IMR-90 (cell line): ENCODE data around the gene C10orf95. TPM values are rescaled to one million over a fixed set of nuclear protein-coding genes. Genes with fewer than 3 reads are reported as not detected.

ENCODE experiments used
- ATAC-seq: fragments of 200-7000 bp; cut with Tn5 transposase; 2 replicates; pipeline ENCODE4 v1.9.1; 2020; ENCODE audit warnings: low read depth, mild to moderate bottlenecking, moderate library complexity
- BruUV-seq: library from RNA; stranded (reverse); fragments of 400-500 nt; replicated peaks from 2 replicates; lab custom pipeline; 2021; lab: Mats Ljungman, UMichigan
- CTCF ChIA-PET: fragments of 300-600 bp; formaldehyde crosslinking; extraction: SDS; loops from one replicate; lab custom pipeline; 2021; ENCODE audit warnings: antibody characterized with exemption; lab: Yijun Ruan, JAX
- POLR2A ChIA-PET: fragments of 300-600 bp; sonication (Branson Sonifier 250); formaldehyde crosslinking; loops from one replicate; lab custom pipeline; 2022; ENCODE audit warnings: antibody characterized with exemption; ENCODE audit not compliant: unreplicated experiment; lab: Charles Lee
- DNase-seq: peaks from one replicate; pipeline ENCODE4 v3.0.0; 2013
- H2AFZ ChIP-seq: replicated peaks from 2 replicates; pipeline ENCODE3; 2013; ENCODE audit warnings: low read length, mild to moderate bottlenecking; ENCODE audit not compliant: poor library complexity
- H2AK5ac ChIP-seq: 2 replicates; pipeline ENCODE4 v1.6.1; 2013; ENCODE audit warnings: low read depth, low read length, inconsistent platforms
- H2AK9ac ChIP-seq: replicated peaks from 2 replicates; pipeline ENCODE3; 2013; ENCODE audit warnings: mild to moderate bottlenecking, low read depth, low read length, moderate library complexity; ENCODE audit not compliant: poor library complexity
- H2BK120ac ChIP-seq: 2 replicates; pipeline ENCODE4 v1.6.1; 2013; ENCODE audit warnings: low read depth, low read length, inconsistent platforms
- H2BK15ac ChIP-seq: 3 replicates; pipeline ENCODE4 v1.6.1; 2013; ENCODE audit warnings: low read depth, low read length, inconsistent platforms
- H2BK20ac ChIP-seq: 2 replicates; pipeline ENCODE4 v1.6.1; 2013; ENCODE audit warnings: low read depth, mild to moderate bottlenecking, inconsistent platforms, low read length, moderate library complexity
- H2BK5ac ChIP-seq: 2 replicates; pipeline ENCODE4 v1.6.1; 2013; ENCODE audit warnings: mild to moderate bottlenecking, low read depth, low read length, inconsistent platforms; ENCODE audit not compliant: poor library complexity, severe bottlenecking
- H3K14ac ChIP-seq: replicated peaks from 2 replicates; pipeline ENCODE4 v1.6.1; 2013; ENCODE audit warnings: low read depth, low read length, inconsistent platforms
- H3K18ac ChIP-seq: 2 replicates; pipeline ENCODE4 v1.6.1; 2013; ENCODE audit warnings: low read depth, low read length, control low read depth
- H3K23ac ChIP-seq: 2 replicates; pipeline ENCODE4 v1.6.1; 2013; ENCODE audit warnings: low read depth, low read length, inconsistent platforms
- H3K27ac ChIP-seq: 2 replicates; pipeline ENCODE4 v1.5.1; 2013; ENCODE audit warnings: mild to moderate bottlenecking, control low read depth, low read length; ENCODE audit not compliant: insufficient read depth
- H3K27me3 ChIP-seq: 2 replicates; pipeline ENCODE4 v1.6.1; 2013; ENCODE audit warnings: low read length; ENCODE audit not compliant: control insufficient read depth, insufficient read depth
- H3K36me3 ChIP-seq: 2 replicates; pipeline ENCODE4 v1.6.1; 2013; ENCODE audit warnings: low read length, mixed read lengths; ENCODE audit not compliant: control insufficient read depth, insufficient read depth
- H3K4ac ChIP-seq: 2 replicates; pipeline ENCODE4 v1.6.1; 2013; ENCODE audit warnings: low read depth, low read length, inconsistent platforms
- H3K4me1 ChIP-seq: 2 replicates; pipeline ENCODE4 v1.6.1; 2013; ENCODE audit warnings: low read length, mixed read lengths; ENCODE audit not compliant: control insufficient read depth, insufficient read depth
- H3K4me2 ChIP-seq: 2 replicates; pipeline ENCODE4 v1.6.1; 2013; ENCODE audit warnings: low read depth, mild to moderate bottlenecking, control low read depth, low read length, moderate library complexity
- H3K4me3 ChIP-seq: 2 replicates; pipeline ENCODE4 v1.5.1; 2013; ENCODE audit warnings: low read depth, mild to moderate bottlenecking, control low read depth, low read length, moderate library complexity; ENCODE audit not compliant: insufficient read depth
- H3K56ac ChIP-seq: 2 replicates; pipeline ENCODE4 v1.6.1; 2013; ENCODE audit warnings: low read length, inconsistent platforms; ENCODE audit not compliant: insufficient read depth; ENCODE audit errors: extremely low read depth
- H3K79me1 ChIP-seq, 2 experiments: 2 replicates each; pipeline ENCODE4 v1.6.1; 2013; ENCODE audit warnings: low read length in 2 of 2, inconsistent platforms in 1 of 2, low read depth in 1 of 2
- H3K9ac ChIP-seq: 2 replicates; pipeline ENCODE4 v1.6.1; 2013; ENCODE audit warnings: low read depth, low read length, control low read depth
- H3K9me1 ChIP-seq: 2 replicates; pipeline ENCODE4 v1.6.1; 2013; ENCODE audit warnings: low read length, inconsistent platforms; ENCODE audit not compliant: insufficient read depth
- H3K9me3 ChIP-seq: 2 replicates; pipeline ENCODE4 v1.6.1; 2013; ENCODE audit warnings: low read length; ENCODE audit not compliant: control insufficient read depth, insufficient read depth
- H4K20me1 ChIP-seq: 2 replicates; pipeline ENCODE4 v1.6.1; 2013; ENCODE audit warnings: low read length, inconsistent platforms; ENCODE audit not compliant: insufficient read depth
- H4K5ac ChIP-seq: 2 replicates; pipeline ENCODE4 v1.6.1; 2013; ENCODE audit warnings: mild to moderate bottlenecking, low read depth, low read length, control low read depth
- H4K8ac ChIP-seq, 2 experiments: 2 replicates each; pipeline ENCODE4 v1.6.1; 2013; ENCODE audit warnings: low read depth in 2 of 2, low read length in 2 of 2, control low read depth in 1 of 2, inconsistent platforms in 1 of 2
- H4K91ac ChIP-seq: 2 replicates; pipeline ENCODE4 v1.6.1; 2013; ENCODE audit warnings: low read depth, low read length, inconsistent platforms; ENCODE audit not compliant: insufficient read depth
- BHLHE40 ChIP-seq: fragments of 150-350 bp; IDR thresholded peaks from 2 replicates; pipeline ENCODE4 v1.6.1; 2016; ENCODE audit warnings: mild to moderate bottlenecking, low read depth, low read length
- CHD1 ChIP-seq: IDR thresholded peaks from 2 replicates; pipeline ENCODE4 v1.6.1; 2012; ENCODE audit warnings: low read depth, low read length, improper control_type of control experiment
- CTCF ChIP-seq: conservative IDR thresholded peaks from 2 replicates; pipeline ENCODE4 v1.5.1; 2012; ENCODE audit warnings: mild to moderate bottlenecking, low read depth, low read length, improper control_type of control experiment
- ELK1 ChIP-seq: fragments of 150-350 bp; IDR thresholded peaks from 2 replicates; pipeline ENCODE4 v1.6.1; 2016; ENCODE audit warnings: low read depth, mild to moderate bottlenecking, low read length, moderate library complexity, borderline replicate concordance
- FOS ChIP-seq: fragments of 150-350 bp; IDR thresholded peaks from 2 replicates; pipeline ENCODE4 v1.6.1; 2016; ENCODE audit warnings: low read depth, low read length
- MAZ ChIP-seq: IDR thresholded peaks from 2 replicates; pipeline ENCODE4 v1.6.1; 2012; ENCODE audit warnings: low read depth, mild to moderate bottlenecking, low read length, improper control_type of control experiment, moderate library complexity, borderline replicate concordance
- POLR2A ChIP-seq: IDR thresholded peaks from 2 replicates; pipeline ENCODE4 v1.6.1; 2012; ENCODE audit warnings: mild to moderate bottlenecking, low read depth, low read length
- RAD21 ChIP-seq: IDR thresholded peaks from 2 replicates; pipeline ENCODE4 v1.6.1; 2012; ENCODE audit warnings: low read length, improper control_type of control experiment
- RCOR1 ChIP-seq: IDR thresholded peaks from 2 replicates; pipeline ENCODE4 v1.6.1; 2012; ENCODE audit warnings: mild to moderate bottlenecking, low read length, improper control_type of control experiment; ENCODE audit not compliant: insufficient replicate concordance
- RFX5 ChIP-seq: IDR thresholded peaks from 2 replicates; pipeline ENCODE4 v1.8.0; 2012; ENCODE audit warnings: low read depth, mild to moderate bottlenecking, low read length, moderate library complexity
- SMC3 ChIP-seq: fragments of 150-350 bp; IDR thresholded peaks from 2 replicates; pipeline ENCODE4 v1.6.1; 2016; ENCODE audit warnings: low read depth, mild to moderate bottlenecking, antibody characterized with exemption, low read length, moderate library complexity
- USF2 ChIP-seq: fragments of 150-350 bp; IDR thresholded peaks from 2 replicates; pipeline ENCODE4 v1.6.1; 2017; ENCODE audit warnings: mild to moderate bottlenecking, antibody characterized with exemption, low read length, low read depth
- WGBS, 2 experiments: methylation state at CpG; one replicate each; pipeline versions ENCODE4 v1.1.5 to v1.1.7; 2013; ENCODE audit warnings: missing lambda C conversion rate in 2 of 2; ENCODE audit not compliant: insufficient read length in 1 of 2; ENCODE audit errors: extremely low coverage in 2 of 2; 5-methylcytosine and 5-hydroxymethylcytosine counted together
- dilution Hi-C: fragments of 300-500 bp; cut with HindIII; formaldehyde crosslinking; loops from one replicate; pipeline ENCODE4 v1.14.3; 2018; ENCODE audit warnings: low sequenced_read_pairs; ENCODE audit not compliant: unreplicated experiment
- in situ Hi-C: fragments of 300-500 bp; cut with MboI; formaldehyde crosslinking; loops from 3 replicates; pipeline ENCODE4 v1.14.3; 2019; ENCODE audit warnings: low sequenced_read_pairs, inconsistent platforms, mixed read lengths
- intact Hi-C: fragments of 100-400 bp; cut with micrococcal nuclease; formaldehyde crosslinking; loops from 2 replicates; pipeline ENCODE4 v1.10.0; 2022
- polyA plus RNA-seq, 3 experiments: library from polyadenylated mRNA; depleted of rRNA; stranded (reverse); fragments of >200 nt; gene quantifications; 2 replicates each; pipeline ENCODE4 v1.2.3, GENCODE V29; 2012; ENCODE audit warnings: low replicate concordance in 1 of 3
- total RNA-seq: library from RNA; depleted of rRNA; stranded (reverse); fragments of >200 nt; gene quantifications from 2 replicates; pipeline ENCODE4 v1.2.3, GENCODE V29; 2012

Gene C10orf95
- total and polyA plus RNA-seq, 2 of the 4 experiments (the other 2 are of a cell fraction), result not detected

- H4K20me1 ChIP-seq, result peaks cover 6% of the 10 kb centered on the region
- no peak overlapping the region for H3K56ac ChIP-seq
- H2BK15ac ChIP-seq, result no peak overlapping the region
- no peak overlapping the region for H4K91ac ChIP-seq
- DNase-seq (no peak), ATAC-seq (no peak)
- H4K5ac ChIP-seq, result no peak overlapping the region
- no peak overlapping the region for H3K27ac ChIP-seq
- POLR2A ChIA-PET, result interaction anchor here (1.0 kb wide), 1 partner anchor 9 kb away, joined by 3 read pairs; the partner anchor contains the start of gene NFKB2
- dilution Hi-C loops, result no loop called here
- H3K9me3 ChIP-seq, result no peaks in the 10 kb centered on the region
- H4K8ac ChIP-seq, result no peak overlapping the region
- no peak overlapping the region for H3K9ac ChIP-seq
- H3K9me1 ChIP-seq, result peaks cover 11% of the 10 kb centered on the region; the same call in 1 of the 2 replicates
- TF ChIP-seq CTCF (no peak), RFX5 (no peak), USF2 (no peak), FOS (no peak), RCOR1 (no peak), SMC3 (no peak), CHD1 (no peak), ELK1 (no peak), MAZ (no peak), RAD21 (no peak), POLR2A (no peak), BHLHE40 (no peak)
- CTCF ChIA-PET, result no interaction called here
- 92% methylated on average over 5 of the region's 19 CpGs; no CpG with 5 or more reads in 1 of the 2 experiments for WGBS, 2 experiments
- H3K4ac ChIP-seq, result no peak overlapping the region
- H3K27me3 ChIP-seq, result peaks cover 12% of the 10 kb centered on the region; the same call in 1 of the 2 replicates
- intact Hi-C loops, result no loop called here
- H2BK20ac ChIP-seq, result no peak overlapping the region
- in situ Hi-C loops, result no loop called here
- H2AK5ac ChIP-seq, result no peak overlapping the region
- H3K4me2 ChIP-seq, result no peak overlapping the region
- H3K4me1 ChIP-seq, result peaks cover 13% of the 10 kb centered on the region
- no peak overlapping the region for H2AK9ac ChIP-seq
- no peak overlapping the region for H2BK5ac ChIP-seq
- H3K4me3 ChIP-seq, result no peak overlapping the region
- BruUV-seq, result no TSS peak
- peaks cover 8% of the 10 kb centered on the region in 2 experiments; a peak in 3 of 4 replicates for H3K79me1 ChIP-seq
- peaks cover 19% of the 10 kb centered on the region for H3K36me3 ChIP-seq
- H3K14ac ChIP-seq, result no peak overlapping the region
- H2AFZ ChIP-seq, result no peak overlapping the region
- H2BK120ac ChIP-seq, result no peak overlapping the region
- H3K18ac ChIP-seq, result no peak overlapping the region
- no peak overlapping the region for H3K23ac ChIP-seq
Measured at GRCh38 chr10:102405108-102405571, 46.2 kb downstream of the C10orf95 start.
